UCSD-AML1 (cell line): Measurements from ENCODE around the gene AOPEP.
"Not testable (repeated sequence)": the region's sequence is repeated elsewhere in the genome, so short reads cannot be mapped to it uniquely, and the experiment has no call there.

Experiments used
- DNase-seq: peaks from one replicate; lab custom pipeline; 2025; ENCODE audit not compliant: unreplicated experiment; lab: John Stamatoyannopoulos, UW

AOPEP gene

DNA sequence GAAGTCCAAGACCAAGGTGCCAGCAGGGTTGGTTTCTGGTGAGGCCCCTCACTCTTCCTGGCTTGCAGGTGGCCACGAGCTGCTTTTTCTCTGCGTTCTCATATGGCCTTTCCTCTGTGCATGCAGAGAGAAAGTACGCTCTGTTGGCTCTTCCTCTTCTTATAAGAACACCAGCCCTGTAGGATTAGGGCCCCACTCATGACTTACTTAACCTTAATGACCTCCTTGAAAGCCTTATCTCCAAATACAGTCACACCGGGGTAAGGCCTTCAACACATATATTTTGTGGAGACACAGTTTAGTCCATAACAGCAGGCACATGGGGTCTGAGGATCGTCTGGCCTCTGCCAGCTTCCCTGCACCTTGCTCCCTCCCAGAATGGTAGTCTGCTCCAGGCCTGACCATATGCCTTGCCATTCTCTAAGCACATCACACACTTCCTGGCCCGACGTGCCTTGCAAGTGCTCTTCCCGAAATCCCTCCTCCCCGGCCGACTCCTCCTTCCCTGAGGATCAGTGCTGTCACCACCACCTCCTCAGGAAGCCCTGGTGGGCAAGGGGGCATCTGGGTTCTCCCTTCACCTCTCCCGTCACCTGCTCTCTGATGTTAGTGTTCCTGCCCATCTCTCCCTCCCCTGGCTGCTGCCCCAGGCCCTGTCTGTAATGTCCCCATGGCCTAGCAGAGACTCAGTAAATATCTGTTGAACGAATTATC is 200.7 kb downstream of the AOPEP start:
- no peak for DNase-seq

DNA sequence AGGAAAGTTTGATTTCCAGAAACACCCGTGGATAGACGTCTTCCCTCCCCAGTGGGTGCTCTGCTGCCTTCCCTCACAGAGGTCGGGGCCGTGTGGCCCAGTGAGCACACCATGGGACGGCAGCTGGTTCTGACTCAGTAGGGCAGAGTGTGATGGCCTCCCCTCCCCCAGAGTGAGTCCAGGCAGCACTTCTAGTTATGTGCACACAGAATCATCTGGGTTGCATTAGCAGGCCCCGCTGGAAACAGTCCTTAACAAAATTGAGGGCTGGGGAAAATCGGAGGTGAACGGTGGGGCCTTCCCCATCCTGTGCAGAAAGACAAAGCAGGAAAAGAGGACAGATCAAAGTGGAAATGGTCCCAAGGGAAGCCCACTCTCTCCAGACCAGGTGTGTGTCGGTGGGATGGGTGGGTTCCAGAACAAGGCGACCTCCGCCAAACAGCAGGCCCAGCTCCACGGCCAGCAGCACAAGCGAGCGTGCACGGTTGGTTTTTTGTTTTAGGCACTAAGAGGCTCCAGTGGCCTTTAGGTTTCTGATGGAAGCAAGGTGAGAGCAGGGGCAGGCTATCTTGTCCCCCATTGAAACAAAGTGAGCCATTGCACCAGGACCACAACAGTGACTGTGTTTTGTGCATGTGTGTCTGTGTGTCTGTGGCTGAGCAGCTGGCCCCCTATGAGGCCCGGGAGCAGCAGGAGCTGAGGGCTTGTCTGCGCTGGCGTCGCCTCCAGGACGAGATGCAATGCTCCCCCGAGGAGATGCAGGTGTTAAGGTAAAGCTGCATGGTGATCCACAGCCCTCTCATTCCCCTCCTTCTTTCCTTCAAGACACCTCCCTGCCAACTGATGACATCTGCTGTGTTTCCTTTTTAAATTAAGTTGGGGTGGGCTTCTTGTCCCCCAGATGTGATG is 201.5 kb downstream of the AOPEP start:
- DNase-seq = no peak

DNA sequence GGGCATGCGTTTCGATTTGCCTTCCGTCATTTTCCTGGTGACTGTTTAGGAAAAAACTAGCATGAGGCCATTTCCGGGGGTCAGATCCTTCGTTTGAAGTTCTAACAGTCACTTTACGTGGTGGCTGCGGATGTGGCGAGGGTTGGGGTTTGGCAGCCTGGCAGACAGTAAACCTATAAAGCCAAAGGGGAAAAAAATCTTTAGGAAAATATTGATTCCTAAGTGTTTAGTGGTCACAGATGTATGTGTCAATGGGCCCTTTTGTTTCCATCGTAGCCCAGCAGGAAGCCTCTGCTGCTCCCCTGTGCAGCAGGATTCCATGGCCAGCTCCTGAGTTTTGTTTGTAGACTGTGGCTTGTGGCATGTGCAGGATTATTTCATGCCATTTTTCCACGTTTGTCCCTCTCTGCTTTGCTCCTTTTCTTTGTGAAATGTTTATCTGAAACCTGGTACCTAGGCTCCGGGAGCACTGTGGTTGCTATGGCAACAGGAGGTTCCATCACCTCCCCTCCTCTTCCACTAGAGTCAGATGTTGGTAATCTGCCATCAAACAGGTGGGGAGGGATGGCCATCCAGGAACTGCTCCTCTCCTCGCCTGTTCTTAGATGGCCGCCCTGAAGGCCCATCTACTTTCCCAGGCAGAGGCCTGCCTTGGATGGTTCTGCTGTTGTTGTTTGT is 202.3 kb downstream of the AOPEP start:
- no peak for DNase-seq

DNA sequence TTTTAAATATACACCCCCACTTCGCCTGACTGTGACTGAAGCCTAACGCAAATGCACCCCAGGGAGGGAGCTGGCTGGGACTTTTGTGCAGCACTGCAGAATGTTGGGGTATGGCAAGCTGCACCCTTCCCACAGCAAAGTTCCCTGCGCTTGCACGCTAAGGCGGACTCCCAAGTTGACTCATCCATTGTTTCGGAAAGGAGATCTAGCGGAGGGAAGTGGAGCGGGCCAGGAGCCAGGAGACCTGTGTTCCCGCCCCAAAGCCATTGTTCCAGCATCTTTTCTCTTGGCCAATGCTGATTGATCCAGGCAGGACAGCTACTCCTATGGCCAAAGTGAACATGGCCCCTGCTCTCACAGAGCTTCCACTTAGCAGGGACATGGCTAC is 202.9 kb downstream of the AOPEP start:
- no peak for DNase-seq

DNA sequence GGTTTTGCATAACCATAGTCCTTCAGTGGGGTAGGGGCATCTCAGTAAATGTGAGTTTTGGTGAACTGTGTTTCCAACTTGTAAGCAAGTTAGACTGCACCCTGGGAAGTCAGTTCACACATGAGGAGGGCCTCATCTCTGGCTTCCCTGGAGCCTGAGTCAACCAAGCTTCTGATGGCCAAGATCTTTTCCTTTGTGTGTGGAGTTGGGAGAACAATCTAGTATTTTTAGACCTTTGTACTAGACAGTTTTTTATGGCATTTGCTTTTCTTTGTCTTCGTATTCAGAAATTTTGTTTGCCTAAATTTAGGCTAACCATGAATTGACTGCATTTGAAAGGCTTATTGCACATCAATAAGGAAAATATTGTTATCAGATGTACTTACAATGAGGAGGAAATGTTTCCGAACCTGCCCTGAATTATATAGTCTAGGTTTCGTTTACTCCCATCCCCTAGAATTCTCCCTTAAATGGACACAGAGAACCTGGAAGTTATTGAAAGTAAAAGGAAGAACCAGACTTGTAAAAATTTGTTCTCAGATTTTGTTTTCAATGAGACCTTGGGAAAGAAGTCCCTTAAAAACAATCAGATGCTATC is 204.6 kb downstream of the AOPEP start:
- no peak for DNase-seq

DNA sequence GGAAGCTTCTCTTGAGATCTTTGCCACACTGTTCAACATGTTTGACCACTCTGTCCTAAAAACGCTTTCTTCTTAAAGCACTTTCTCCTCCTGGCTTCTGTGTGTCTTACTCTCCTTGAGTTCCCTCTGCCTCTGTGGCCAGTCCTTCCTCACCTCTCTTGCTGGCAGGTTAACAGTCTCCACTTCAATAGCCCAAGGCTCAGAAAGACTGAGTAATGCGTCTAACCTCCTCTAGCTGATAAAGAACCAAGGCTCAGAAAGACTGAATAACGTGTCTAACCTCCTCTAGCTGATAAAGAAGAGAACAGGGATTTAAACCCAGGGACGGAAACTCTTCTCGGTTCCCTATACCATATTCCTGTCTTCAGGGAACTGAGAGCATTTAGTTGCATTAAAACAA is 205.2 kb downstream of the AOPEP start:
- DNase-seq = no peak

DNA sequence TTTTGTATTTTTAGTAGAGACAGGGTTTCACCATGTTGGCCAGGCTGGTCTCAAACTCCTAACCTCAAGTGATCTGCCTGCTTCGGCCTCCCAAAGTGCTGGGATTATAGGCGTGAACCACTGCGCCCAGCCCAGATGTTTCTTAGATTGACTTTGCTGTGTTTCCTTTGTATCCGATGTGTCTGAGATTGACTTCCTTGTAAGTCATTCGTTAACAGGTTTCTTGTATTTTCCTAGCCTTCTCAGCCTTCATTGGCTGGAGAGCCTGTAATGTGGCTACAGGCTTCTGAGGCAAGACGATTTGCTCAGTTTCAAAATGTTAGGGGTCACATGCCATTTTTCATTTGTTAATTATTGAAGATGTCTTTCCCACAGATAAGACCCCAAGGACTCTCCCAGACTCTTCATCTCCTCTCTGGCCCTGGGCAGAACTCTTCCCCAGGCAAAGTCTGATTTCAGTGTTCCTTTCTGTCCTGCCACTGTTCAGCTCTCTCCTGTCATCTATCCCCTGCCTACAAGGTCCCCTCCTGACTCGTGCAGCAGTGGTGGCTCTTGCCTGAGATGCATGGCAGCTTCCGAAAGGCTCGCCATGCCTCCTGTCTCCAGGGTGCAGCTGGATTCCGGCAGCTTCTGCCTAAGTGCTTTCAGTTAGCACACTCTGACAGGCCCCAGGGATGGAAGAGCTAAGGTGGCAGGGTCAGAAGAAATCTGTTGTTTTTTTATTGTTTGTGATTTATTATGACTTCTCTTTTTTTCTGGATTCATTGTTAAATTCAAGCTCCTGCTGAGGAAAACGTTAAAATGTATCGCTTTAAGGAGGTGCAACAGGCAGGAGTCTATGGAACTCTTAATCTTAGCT is 206.4 kb downstream of the AOPEP start:
- DNase-seq = no peak

DNA sequence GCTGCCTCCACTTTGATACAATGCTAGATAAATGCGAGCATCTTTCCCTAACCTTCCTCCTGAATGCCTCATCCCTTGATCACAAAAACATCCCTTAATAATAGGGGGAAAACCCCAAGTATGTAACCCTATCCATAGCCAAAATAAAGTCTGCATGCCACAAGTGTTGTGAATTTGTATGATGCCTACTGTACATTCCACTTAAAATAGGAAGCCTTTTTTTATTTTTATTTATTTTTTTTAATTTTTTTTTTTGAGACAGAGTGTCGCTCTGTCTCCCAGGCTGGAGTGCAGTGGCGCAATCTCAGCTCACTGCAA is 207.0 kb downstream of the AOPEP start:
- DNase-seq = no peak

DNA sequence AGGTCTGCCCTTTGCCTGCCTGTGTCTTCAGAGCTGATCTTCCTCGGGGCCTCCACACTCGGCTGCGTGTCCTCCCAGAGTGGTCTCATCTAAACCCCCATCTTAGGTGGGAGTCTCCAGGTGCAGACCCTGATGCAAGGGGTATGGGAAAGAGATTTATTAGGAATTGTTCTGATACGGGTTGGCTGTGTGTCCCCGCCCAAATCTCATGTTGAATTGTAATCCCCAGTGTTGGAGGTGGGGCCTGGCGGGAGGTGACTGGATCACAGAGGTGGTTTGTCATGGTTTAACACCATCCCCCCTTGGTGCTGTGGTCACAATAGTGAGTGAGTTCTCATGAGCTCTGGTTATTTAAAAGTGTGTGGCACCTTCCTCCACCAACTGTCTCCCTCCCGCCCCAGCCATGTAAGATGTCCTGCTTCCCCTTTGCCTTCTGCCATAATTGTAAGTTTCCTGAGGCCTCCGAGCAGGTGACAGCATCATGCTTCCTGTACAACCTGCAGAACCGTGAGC is 208.4 kb downstream of the AOPEP start:
- no peak for DNase-seq

DNA sequence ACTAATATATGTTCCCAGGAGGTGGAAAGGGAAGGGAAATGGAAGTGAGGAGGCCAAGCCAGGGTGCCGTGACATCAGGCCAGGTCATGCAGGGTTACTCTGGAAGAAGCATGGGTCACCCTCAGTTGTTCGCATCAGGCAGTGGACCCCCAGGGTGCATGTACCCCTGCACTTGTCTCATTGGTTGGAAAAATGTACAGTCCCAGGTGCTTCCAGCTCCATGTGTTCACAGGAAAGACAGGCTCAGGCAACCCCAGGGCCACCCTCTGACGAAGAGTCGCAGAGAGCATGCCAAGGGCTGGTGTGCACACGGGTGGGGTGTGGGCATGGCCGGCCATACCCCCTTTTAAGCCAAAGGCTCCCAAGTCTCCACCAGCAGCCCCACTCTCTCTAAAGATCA is 208.9 kb downstream of the AOPEP start:
- DNase-seq = no peak

DNA sequence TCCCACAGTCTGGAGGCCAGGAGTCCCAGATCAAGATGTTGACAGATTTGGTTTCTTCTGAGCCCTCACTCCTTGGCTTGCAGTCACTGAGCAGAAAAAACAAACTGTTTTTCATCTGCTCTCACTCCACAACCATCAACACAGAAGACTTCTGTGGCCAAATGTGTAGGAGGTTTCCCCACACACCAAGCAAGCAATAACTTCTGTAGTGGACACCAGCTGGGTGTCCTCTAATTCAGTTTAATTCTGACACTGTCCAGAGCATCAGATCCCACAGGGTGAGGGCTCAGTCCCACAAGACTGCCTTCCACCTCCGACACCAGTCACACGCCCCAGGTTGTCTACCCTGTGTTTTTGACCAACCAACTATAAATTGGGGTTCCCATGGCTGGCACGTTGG is 209.9 kb downstream of the AOPEP start:
- DNase-seq = no peak

DNA sequence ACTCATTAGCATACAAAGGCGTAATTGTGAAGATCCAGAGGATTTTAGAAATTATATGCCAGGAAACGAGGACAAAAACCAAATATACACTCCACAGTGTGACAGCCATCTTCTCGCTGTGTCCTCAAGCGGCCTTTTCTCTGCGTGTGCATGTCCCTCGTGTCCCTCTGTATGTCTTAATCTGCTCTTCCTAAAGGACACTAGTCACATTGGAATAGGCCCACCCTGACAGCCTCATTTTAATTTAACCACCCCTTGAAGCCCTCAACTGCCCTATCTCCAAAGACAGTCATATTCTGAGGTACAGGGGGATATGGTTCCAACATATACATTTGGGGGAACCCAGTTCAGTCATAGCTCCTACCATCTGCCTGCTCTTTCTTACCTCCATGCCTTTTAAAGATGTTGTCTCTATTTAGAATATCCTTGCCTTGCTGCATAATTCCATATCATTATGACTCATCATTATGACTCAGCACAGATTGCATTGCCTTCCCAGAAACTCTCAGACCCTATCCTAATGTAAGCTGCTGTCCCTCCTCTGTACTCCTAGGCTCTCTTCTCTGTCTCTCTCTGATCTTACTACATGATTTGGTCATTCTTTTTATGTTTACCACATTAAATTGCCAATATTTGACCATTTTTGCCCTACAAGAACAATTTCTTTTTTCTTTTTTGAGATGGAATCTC is 210.9 kb downstream of the AOPEP start:
- DNase-seq = no peak

DNA sequence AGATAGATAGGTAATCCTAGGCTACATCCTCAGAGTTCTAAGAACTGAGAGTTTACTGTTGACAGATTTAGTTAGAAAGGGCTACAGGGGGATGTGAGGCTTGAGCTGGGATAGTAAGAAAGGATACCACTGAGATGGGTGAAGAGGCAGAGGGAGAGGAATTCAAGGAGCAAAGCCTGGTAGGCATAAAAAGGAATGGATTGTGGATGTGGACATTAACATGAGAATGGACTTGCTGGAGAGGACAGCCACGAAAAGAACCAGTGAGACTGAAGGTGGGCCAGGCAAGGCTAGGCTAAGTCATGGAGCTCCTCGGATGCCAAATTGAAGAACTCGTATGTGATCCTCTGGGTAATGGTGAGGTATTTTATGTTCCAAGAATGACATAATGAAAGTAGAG is 211.9 kb downstream of the AOPEP start:
- DNase-seq = no peak

DNA sequence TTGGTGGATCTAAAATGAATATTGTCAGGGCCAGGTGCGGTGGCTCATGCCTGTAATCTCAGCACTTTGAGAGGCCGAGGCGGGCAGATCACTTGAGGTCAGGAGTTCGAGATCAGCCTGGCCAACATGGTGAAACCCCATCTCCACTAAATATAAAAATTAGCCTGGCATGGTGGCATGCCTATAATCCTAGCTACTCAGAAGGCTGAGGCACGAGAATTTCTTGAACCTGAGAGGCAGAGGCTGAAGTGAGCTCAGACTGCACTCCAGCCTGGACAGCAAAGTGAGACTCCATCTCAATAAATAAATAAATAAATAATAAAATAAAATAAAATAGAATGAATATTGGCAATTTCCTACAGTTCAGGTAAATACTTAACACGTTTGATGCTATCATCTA is 213.8 kb downstream of the AOPEP start:
- DNase-seq = not testable (repeated sequence)

DNA sequence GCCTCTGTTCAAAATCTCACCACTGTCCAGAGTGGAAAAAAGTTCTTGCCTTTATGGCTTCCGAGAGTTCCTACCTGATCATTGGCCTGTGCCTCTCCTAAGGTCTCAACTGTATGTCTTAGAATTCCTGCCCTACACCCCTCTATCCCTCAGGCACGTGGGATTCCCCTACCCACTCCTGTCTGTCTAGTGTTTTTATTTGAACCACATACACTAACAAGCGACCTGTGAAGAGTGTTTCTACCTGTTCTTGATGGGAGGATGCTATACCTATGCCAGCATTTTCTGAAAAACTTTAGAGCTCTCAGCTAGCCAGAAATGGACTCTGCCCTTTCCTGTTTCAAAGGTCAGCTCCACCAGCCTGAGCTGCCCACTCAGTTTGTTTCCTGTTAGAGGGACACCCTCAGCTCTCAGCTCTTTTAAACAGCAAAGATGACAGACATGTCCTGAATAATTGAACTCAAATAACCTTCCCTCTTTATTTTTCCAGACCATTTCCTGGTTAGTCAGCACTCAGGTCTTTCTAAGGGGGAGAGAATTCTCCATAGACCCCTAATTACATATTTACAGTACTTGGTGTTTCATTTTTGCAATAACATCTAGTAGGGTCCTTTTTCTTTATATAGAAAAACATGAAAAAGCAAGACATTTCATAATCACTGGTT is 214.8 kb downstream of the AOPEP start:
- no peak for DNase-seq

DNA sequence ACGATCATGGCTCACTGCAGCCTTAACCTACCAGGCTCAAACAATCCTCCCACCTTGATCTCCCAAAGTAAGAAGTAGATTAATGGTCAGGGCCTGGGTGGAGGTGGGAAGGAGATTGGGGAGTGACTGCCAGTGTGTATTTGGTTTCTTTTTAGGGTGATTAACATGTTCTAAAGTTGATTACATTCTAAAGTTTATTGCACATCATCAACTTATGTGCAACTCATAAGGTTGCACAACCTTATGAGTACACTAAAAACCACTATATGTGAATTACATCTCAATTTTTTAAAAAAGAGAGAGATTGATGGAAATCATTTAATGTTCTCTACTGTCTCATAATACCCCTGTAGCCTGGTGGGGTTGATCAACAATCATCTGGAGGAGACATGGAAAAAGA is 218.1 kb downstream of the AOPEP start:
- no peak for DNase-seq

DNA sequence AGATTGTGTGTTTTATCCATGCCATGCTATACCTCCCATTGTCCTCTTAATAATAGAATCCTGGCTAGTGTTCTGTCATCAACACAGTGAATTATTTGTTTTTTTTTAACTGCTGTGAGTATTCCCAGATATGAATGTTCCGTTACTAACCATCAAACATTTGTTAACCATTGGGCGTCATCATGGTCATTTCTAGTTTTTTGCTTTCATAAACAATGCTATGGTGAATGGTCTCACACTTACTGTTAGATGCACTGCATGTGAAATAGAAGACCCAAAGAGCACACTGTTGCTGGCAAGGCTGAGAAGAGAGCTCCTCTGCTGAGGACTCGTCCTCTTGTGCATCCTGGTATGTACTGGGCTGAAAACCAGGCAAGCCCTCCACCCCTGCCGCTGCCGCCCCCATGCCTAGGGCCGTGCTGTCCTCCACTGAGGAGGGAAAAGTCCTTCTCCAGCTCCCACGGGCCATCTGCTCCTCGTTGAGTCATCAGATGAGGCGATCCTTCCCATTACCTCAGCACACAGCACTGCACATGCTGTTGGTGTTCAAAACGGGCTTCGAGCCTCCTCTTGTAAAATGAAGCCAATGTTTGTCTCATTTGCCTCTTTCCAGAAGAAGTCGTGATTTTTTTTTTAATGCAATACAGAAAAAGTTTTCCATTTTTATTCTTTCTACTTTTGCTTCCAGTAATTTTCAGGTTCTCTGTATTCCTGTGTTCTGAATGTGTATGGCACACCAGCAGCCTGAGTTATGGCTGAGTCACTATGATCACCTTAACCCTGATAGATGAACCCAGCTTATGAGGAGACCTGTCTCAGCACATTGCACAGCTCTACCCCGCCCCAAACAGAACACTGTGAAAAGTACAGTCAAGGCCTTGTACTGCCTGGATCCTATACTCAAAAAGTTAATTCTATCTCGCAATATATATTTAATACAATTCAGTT is 219.0 kb downstream of the AOPEP start:
- no peak for DNase-seq

DNA sequence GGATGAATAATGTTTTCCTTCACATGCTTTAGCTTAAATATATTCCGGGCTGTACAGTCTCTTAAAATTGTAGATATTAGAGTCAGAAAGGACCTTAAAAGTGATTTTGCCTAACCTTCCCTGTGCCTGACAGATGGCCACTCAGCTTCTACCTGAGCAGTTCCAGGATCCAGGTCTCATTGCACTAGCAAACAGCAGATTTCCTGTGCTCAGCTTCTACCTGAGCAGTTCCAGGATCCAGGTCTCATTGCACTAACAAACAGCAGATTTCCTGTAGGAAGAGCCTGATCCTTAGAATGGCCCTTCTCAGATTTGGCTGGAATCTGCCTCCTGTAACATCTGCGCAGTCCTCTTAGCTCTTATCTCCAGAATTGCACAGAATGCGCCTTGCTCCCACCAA is 219.8 kb downstream of the AOPEP start:
- no peak for DNase-seq
